Osteoblast (primary cell): ENCODE results near the gene GNAI3. TPM values are rescaled to one million over a fixed set of nuclear protein-coding genes. Genes with fewer than 3 reads are reported as not detected.
A peak's percentile ranks its signal among the peaks of the same experiment; 100 is the strongest.

Experiments used
- DNase-seq: peaks from one replicate; pipeline ENCODE4 v3.0.0; 2011; ENCODE audit warnings: low spot score, mixed read lengths; ENCODE audit not compliant: insufficient read length; ENCODE audit errors: missing footprints
- H2AFZ ChIP-seq: 2 replicates; pipeline ENCODE4 v1.6.0; 2011; ENCODE audit warnings: mild to moderate bottlenecking, low read length
- H3K27ac ChIP-seq: 2 replicates; pipeline ENCODE4 v1.5.1; 2011; ENCODE audit warnings: mild to moderate bottlenecking, low read depth, low read length, moderate library complexity
- H3K27me3 ChIP-seq: 2 replicates; pipeline ENCODE4 v1.6.0; 2012; ENCODE audit warnings: mild to moderate bottlenecking, control low read depth, inconsistent platforms, low read length, moderate library complexity; ENCODE audit not compliant: insufficient read depth
- H3K36me3 ChIP-seq: 2 replicates; pipeline ENCODE4 v1.5.1; 2011; ENCODE audit warnings: mild to moderate bottlenecking, low read length, control low read depth, moderate library complexity; ENCODE audit not compliant: insufficient read depth
- H3K4me1 ChIP-seq: 2 replicates; pipeline ENCODE4 v1.5.1; 2011; ENCODE audit warnings: mild to moderate bottlenecking, low read length, control low read depth, moderate library complexity; ENCODE audit not compliant: insufficient read depth
- H3K4me2 ChIP-seq: 2 replicates; pipeline ENCODE4 v1.6.0; 2011; ENCODE audit warnings: mild to moderate bottlenecking, low read length; ENCODE audit not compliant: insufficient read depth
- H3K4me3 ChIP-seq: fragments of 200-600 bp; sonication (generic); 3 replicates; pipeline ENCODE4 v1.5.1; 2012; ENCODE audit warnings: mild to moderate bottlenecking, low read length, inconsistent platforms; ENCODE audit not compliant: insufficient read depth
- H3K79me2 ChIP-seq: 2 replicates; pipeline ENCODE4 v1.6.0; 2012; ENCODE audit warnings: mild to moderate bottlenecking, low read length, control low read depth, inconsistent platforms; ENCODE audit not compliant: insufficient read depth
- H3K9me3 ChIP-seq: 2 replicates; pipeline ENCODE4 v1.5.1; 2011; ENCODE audit warnings: low read depth, low read length, control low read depth
- H4K20me1 ChIP-seq: 2 replicates; pipeline ENCODE4 v1.6.0; 2012; ENCODE audit warnings: mild to moderate bottlenecking, low read length, control low read depth; ENCODE audit not compliant: insufficient read depth
- CTCF ChIP-seq: IDR thresholded peaks from 2 replicates; pipeline ENCODE4 v1.5.1; 2011; ENCODE audit warnings: mild to moderate bottlenecking, low read depth, low read length, moderate library complexity; ENCODE audit errors: extremely low read depth
- total RNA-seq: library from RNA; depleted of rRNA; stranded (reverse); fragments of >200 nt; gene quantifications from 2 replicates; pipeline ENCODE4 v1.2.3, GENCODE V29; 2012

Gene GNAI3
- total RNA-seq, 1 donor, result 14.1 TPM

GRCh38 chr1:109530457-109531087 is 17.8 kb upstream of the GNAI3 start:
- DNase-seq, result no peak
- TF ChIP-seq CTCF, result no peak
- H2AFZ ChIP-seq, result no peak overlapping the region

GRCh38 chr1:109531380-109531779 is 17.0 kb upstream of the GNAI3 start:
- no peak overlapping the region for H3K27ac ChIP-seq
- peaks cover 6% of the 10 kb centered on the region for H3K27me3 ChIP-seq
- no peak overlapping the region for H3K4me3 ChIP-seq
- no peak for DNase-seq
- H3K9me3 ChIP-seq, result no peaks in the 10 kb centered on the region
- no peak for TF ChIP-seq CTCF
- H4K20me1 ChIP-seq, result no peaks in the 10 kb centered on the region
- H3K36me3 ChIP-seq, result no peaks in the 10 kb centered on the region
- peaks cover 10% of the 10 kb centered on the region for H3K4me1 ChIP-seq
- no peaks in the 10 kb centered on the region for H3K79me2 ChIP-seq
- H2AFZ ChIP-seq, result no peak overlapping the region
- H3K4me2 ChIP-seq, result no peak overlapping the region

More at GRCh38 chr1:109530457-109531087, 17.8 kb upstream of the GNAI3 start:
- Histone ChIP-seq H3K4me3 (no peak overlapping the region), H4K20me1 (no peaks in the 10 kb centered on the region), H3K4me1 (peaks cover 10% of the 10 kb centered on the region), H3K27ac (no peak overlapping the region), H3K9me3 (no peaks in the 10 kb centered on the region), H3K4me2 (no peak overlapping the region), H3K27me3 (peaks cover 6% of the 10 kb centered on the region), H3K79me2 (no peaks in the 10 kb centered on the region), H3K36me3 (no peaks in the 10 kb centered on the region)

- peaks cover 6% of the 10 kb centered on the region for H3K27me3 ChIP-seq
- peak overlapping the region; percentile 91 for H2AFZ ChIP-seq
- H3K4me2 ChIP-seq, result peak overlapping the region; percentile 82
- H4K20me1 ChIP-seq, result no peaks in the 10 kb centered on the region
- no peak overlapping the region for H3K27ac ChIP-seq
- H3K4me1 ChIP-seq, result peaks cover 10% of the 10 kb centered on the region
- H3K79me2 ChIP-seq, result no peaks in the 10 kb centered on the region
- H3K4me3 ChIP-seq, result peak overlapping the region; percentile 60
- DNase-seq, result peak; percentile 25
- H3K9me3 ChIP-seq, result no peaks in the 10 kb centered on the region
- H3K36me3 ChIP-seq, result no peaks in the 10 kb centered on the region
- no peak for TF ChIP-seq CTCF
These were observed 16.5 kb upstream of the GNAI3 start for GRCh38 chr1:109531826-109532364.

- no peaks in the 10 kb centered on the region for H3K79me2 ChIP-seq
- peak overlapping the region; percentile 82 for H3K4me2 ChIP-seq
- H3K27me3 ChIP-seq, result peaks cover 1% of the 10 kb centered on the region
- H3K4me1 ChIP-seq, result peaks cover 10% of the 10 kb centered on the region
- H3K27ac ChIP-seq, result peak overlapping the region; percentile 20
- H3K4me3 ChIP-seq, result peak overlapping the region; percentile 60
- peak; percentile 83 for TF ChIP-seq CTCF
- peak; percentile 92 for DNase-seq
- H4K20me1 ChIP-seq, result no peaks in the 10 kb centered on the region
- no peaks in the 10 kb centered on the region for H3K36me3 ChIP-seq
- peak overlapping the region; percentile 91 for H2AFZ ChIP-seq
- no peaks in the 10 kb centered on the region for H3K9me3 ChIP-seq
These were observed 15.9 kb upstream of the GNAI3 start for GRCh38 chr1:109532365-109533136.
